Right lobe of liver (tissue), 6 donors: ENCODE data around the gene ATAD2B. TPM values are rescaled to one million over a fixed set of nuclear protein-coding genes. Genes with fewer than 3 reads are reported as not detected.

ENCODE experiments used
- ATAC-seq, 4 donors: fragments of 200-7000 bp; cut with Tn5 transposase; one replicate each; pipeline ENCODE4 v1.9.1; 2020; ENCODE audit warnings: mild to moderate bottlenecking in 4 of 4, moderate library complexity in 4 of 4
- DNase-seq, 3 donors: peaks; one replicate each; pipeline ENCODE4 v3.0.0-alpha.2; 2020
- H3K27ac ChIP-seq, 3 donors: fragments of 200-600 bp; one replicate each; pipeline ENCODE4 v1.8.0; 2022
- H3K27me3 ChIP-seq, 2 donors: fragments of 200-600 bp; one replicate each; pipeline ENCODE4 v1.8.0; 2022
- H3K36me3 ChIP-seq, 4 donors: fragments of 200-600 bp; sonication (generic) in 1 of 4; one replicate each; pipeline versions ENCODE4 v1.5.1 to v1.8.0; 2017 to 2022; ENCODE audit warnings: control low read depth in 1 of 4
- H3K4me1 ChIP-seq, 4 donors: fragments of 200-600 bp; sonication (generic) in 1 of 4; one replicate each; pipeline versions ENCODE4 v1.5.1 to v1.8.0; 2017 to 2022; ENCODE audit warnings: control low read depth in 1 of 4
- H3K4me3 ChIP-seq, 3 donors: fragments of 200-600 bp; one replicate each; pipeline ENCODE4 v1.8.0; 2022
- H3K9me3 ChIP-seq, 4 donors: fragments of 200-600 bp; sonication (generic) in 1 of 4; one replicate each; pipeline versions ENCODE4 v1.5.1 to v1.8.0; 2017 to 2022; ENCODE audit warnings: control low read depth in 1 of 4
- POLR2A ChIP-seq: fragments of 450-650 bp; IDR thresholded peaks from one replicate; pipeline ENCODE4 v1.6.1; 2017; ENCODE audit warnings: antibody characterized with exemption, mild to moderate bottlenecking
- WGBS: methylation state at CpG from one replicate; pipeline ENCODE4 v1.1.6; 2018; ENCODE audit warnings: low coverage, low lambda C conversion rate; ENCODE audit not compliant: insufficient coverage; ENCODE audit errors: missing lambda C conversion rate; 5-methylcytosine and 5-hydroxymethylcytosine counted together
- intact Hi-C, 2 donors: fragments of 100-400 bp; cut with DNase I; formaldehyde crosslinking; loops; one replicate each; pipeline versions ENCODE4 v1.11.2 to v1.14.1; 2022
- total RNA-seq, 6 experiments: library from RNA; depleted of rRNA in 2 of 6; stranded (reverse); fragments of >200 nt in 2 of 6; fragmentation: NEBNext Ultra II Directional in 3 of 6; extraction: Animal tissue kit (Norgen Biotek cat#: 25700) in 3 of 6; gene quantifications; one replicate each; pipeline versions ENCODE4 v1.1.0 to v1.2.4, GENCODE V29; 2016 to 2023
- TF ChIP-seq, protein P1 (sequence below), 4 donors: fragments of 200-600 bp in 3 of 4; fragments of 450-650 bp in 1 of 4; IDR thresholded peaks; one replicate each; pipeline versions ENCODE4 v1.5.1 to v1.8.0; 2016 to 2022; ENCODE audit warnings: antibody characterized with exemption in 4 of 4, mild to moderate bottlenecking in 2 of 4
- donor health status: DM: no; HTN: yes; CAD: no.
- donor health status: DM: no; HTN: no; CAD: no.
- donor health status: DM: no; HTN: no; CAD: no.
- donor health status: DM: no; HTN: yes; CAD: no.
- donor health status: DM: no; HTN: yes; CAD: no.

Gene ATAD2B
- total RNA-seq, 6 experiments from 2014 or later = 7.5 to 12.1 (median 8.8) TPM

DNA sequence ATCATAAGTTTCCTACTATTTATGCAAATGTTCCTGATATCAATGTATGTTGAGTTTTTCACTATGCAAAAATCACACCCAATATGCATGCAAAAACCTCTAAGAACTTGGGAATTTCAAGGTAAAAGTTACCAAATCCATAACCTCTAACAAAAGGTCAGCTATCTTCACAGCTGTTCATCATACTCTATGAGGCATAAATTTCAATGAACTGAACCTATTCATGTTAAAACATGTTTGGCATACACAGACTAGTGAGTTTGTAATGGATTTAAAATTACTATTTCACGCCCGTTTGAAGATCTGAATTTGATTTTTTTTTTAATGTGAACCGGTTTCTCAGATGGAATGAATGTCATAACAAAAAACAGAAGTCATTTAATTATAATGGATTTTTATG, 100.2 kb downstream of the ATAD2B start:
- H3K4me3 ChIP-seq = no peak overlapping the region
- WGBS = 93% methylated on average over 3 of the region's 3 CpGs
- TF ChIP-seq, protein P1, sequence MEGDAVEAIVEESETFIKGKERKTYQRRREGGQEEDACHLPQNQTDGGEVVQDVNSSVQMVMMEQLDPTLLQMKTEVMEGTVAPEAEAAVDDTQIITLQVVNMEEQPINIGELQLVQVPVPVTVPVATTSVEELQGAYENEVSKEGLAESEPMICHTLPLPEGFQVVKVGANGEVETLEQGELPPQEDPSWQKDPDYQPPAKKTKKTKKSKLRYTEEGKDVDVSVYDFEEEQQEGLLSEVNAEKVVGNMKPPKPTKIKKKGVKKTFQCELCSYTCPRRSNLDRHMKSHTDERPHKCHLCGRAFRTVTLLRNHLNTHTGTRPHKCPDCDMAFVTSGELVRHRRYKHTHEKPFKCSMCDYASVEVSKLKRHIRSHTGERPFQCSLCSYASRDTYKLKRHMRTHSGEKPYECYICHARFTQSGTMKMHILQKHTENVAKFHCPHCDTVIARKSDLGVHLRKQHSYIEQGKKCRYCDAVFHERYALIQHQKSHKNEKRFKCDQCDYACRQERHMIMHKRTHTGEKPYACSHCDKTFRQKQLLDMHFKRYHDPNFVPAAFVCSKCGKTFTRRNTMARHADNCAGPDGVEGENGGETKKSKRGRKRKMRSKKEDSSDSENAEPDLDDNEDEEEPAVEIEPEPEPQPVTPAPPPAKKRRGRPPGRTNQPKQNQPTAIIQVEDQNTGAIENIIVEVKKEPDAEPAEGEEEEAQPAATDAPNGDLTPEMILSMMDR (IDR thresholded peaks at IDR 0.05) = no peak
- no peak for TF ChIP-seq POLR2A
- H3K27me3 ChIP-seq = no peaks in the 10 kb centered on the region
- no peaks in the 10 kb centered on the region for H3K4me1 ChIP-seq
- intact Hi-C loops = no loop called here
- H3K27ac ChIP-seq = no peak overlapping the region
- no peaks in the 10 kb centered on the region for H3K36me3 ChIP-seq
- ATAC-seq (no peak), DNase-seq (no peak)
- no peaks in the 10 kb centered on the region for H3K9me3 ChIP-seq

DNA sequence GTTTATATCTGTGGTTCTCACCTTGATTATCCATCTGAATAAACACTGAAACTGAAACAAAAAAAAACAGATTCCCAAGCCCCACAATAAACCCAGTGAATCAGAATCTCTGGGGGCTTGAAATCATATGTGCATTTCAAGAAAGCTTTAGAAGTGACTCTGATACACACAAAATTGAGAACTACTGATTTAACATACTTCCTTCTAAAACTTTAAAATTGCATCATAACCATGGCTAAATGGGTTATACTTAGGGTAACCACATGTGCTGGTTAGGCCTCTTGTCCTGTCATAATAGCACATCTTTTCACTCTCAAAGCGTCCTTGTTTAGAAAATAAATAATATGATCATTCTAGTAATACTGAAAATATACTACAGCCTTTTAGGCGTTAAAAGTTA, 100.9 kb downstream of the ATAD2B start:
- no peak overlapping the region for H3K27ac ChIP-seq
- no peak for TF ChIP-seq POLR2A
- TF ChIP-seq, protein P1 (IDR thresholded peaks at IDR 0.05) = no peak
- ATAC-seq (no peak), DNase-seq (no peak)
- no peaks in the 10 kb centered on the region for H3K27me3 ChIP-seq
- H3K9me3 ChIP-seq = no peaks in the 10 kb centered on the region
- H3K4me1 ChIP-seq = no peaks in the 10 kb centered on the region
- H3K4me3 ChIP-seq = no peak overlapping the region
- 94% methylated on average over 2 of the region's 2 CpGs for WGBS
- intact Hi-C loops = no loop called here
- no peaks in the 10 kb centered on the region for H3K36me3 ChIP-seq

DNA sequence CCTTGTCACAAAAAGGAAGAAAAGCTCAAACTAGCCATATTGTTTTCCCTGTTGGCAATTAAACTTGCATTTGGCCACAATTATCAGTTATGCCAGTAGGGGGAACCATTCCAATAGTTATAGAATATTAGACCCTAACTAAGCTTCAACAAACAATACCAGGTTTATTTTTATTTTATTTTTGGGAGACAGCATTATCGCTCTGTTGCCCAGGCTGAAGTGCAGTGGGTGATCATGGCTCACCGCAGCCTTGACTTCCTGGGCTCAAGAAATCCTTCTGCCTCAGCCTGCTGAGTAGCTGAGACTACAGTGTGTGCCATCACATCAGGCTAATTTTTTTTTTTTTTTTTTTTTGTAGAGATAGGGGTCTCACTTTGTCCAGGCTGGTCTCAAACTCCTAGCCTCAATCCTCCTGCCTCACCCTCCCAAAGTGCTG, 102.1 kb downstream of the ATAD2B start:
- Histone ChIP-seq H3K9me3 (no peaks in the 10 kb centered on the region), H3K27ac (no peak overlapping the region), H3K4me3 (no peak overlapping the region), H3K27me3 (no peaks in the 10 kb centered on the region), H3K36me3 (no peaks in the 10 kb centered on the region), H3K4me1 (no peaks in the 10 kb centered on the region)
- intact Hi-C loops = no loop called here
- DNase-seq = no peak
- WGBS = 19% methylated on average over 2 of the region's 2 CpGs
- TF ChIP-seq POLR2A = no peak
- TF ChIP-seq, protein P1 (IDR thresholded peaks at IDR 0.05) = peak; percentile 64 to 73 (median 65)
- ATAC-seq = peak; percentile 68 to 85 (median 74)

DNA sequence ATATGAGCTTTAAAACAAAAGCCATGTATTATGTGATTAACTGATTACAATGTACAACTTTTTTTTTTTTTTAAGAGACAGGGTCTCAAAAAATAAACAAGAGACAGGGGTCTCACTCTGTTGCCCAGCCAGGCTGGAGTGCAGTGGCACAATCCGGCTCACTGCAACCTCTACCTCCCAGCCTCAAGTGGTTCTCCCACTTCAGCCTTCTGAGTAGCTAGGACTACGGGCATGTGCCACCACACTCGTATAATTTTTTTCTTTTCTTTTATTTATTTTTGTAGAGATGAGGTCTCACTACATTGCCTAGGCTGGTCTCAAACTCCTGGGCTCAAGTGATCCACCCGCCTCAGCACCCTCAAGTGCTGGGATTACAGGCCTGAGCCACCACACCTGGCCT, 103.1 kb downstream of the ATAD2B start:
- DNase-seq = no peak
- H3K27ac ChIP-seq = no peak overlapping the region
- no peak for ATAC-seq
- no peak overlapping the region for H3K4me3 ChIP-seq
- intact Hi-C loops = no loop called here
- no peaks in the 10 kb centered on the region for H3K9me3 ChIP-seq
- no peaks in the 10 kb centered on the region for H3K36me3 ChIP-seq
- no peaks in the 10 kb centered on the region for H3K4me1 ChIP-seq
- WGBS = 67% methylated on average over 4 of the region's 4 CpGs
- H3K27me3 ChIP-seq = no peaks in the 10 kb centered on the region
- TF ChIP-seq, protein P1 (IDR thresholded peaks at IDR 0.05) = no peak
- TF ChIP-seq POLR2A = no peak

DNA sequence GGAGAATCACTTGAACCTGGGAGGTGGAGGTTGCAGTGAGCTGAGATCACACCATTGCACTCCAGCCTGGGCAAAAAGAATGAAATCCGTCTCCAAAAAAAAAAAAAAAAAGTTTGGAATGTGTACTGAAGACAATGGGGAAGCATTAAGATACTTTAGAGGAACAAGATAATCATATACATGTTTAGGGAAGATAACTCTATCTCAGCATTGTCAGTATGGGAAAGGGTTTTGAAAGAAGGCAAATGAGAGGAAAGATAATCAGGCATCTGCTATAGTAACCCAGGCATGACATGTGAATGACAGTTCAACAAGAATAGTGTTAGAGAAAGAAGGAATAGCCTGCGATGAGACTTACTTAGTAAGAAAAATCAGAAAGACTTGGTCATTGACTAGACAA, 112.0 kb downstream of the ATAD2B start:
- Histone ChIP-seq H3K9me3 (no peaks in the 10 kb centered on the region), H3K36me3 (peaks cover 0 to 5% (median 2%) of the 10 kb centered on the region in 4 donors), H3K4me1 (no peaks in the 10 kb centered on the region), H3K27me3 (no peaks in the 10 kb centered on the region), H3K4me3 (no peak overlapping the region), H3K27ac (no peak overlapping the region)
- WGBS = 94% methylated on average over 2 of the region's 2 CpGs
- TF ChIP-seq, protein P1 (IDR thresholded peaks at IDR 0.05) = no peak
- no peak for TF ChIP-seq POLR2A
- DNase-seq (no peak), ATAC-seq (no peak)
- intact Hi-C loops = no loop called here
